OCI-M1 (cell line): ENCODE results near the gene TEX264.
"Not testable (repeated sequence)": the region's sequence is repeated elsewhere in the genome, so short reads cannot be mapped to it uniquely, and the experiment has no call there.

Experiments used
- DNase-seq: peaks from one replicate; lab custom pipeline; 2025; lab: John Stamatoyannopoulos, UW

Gene TEX264

DNA sequence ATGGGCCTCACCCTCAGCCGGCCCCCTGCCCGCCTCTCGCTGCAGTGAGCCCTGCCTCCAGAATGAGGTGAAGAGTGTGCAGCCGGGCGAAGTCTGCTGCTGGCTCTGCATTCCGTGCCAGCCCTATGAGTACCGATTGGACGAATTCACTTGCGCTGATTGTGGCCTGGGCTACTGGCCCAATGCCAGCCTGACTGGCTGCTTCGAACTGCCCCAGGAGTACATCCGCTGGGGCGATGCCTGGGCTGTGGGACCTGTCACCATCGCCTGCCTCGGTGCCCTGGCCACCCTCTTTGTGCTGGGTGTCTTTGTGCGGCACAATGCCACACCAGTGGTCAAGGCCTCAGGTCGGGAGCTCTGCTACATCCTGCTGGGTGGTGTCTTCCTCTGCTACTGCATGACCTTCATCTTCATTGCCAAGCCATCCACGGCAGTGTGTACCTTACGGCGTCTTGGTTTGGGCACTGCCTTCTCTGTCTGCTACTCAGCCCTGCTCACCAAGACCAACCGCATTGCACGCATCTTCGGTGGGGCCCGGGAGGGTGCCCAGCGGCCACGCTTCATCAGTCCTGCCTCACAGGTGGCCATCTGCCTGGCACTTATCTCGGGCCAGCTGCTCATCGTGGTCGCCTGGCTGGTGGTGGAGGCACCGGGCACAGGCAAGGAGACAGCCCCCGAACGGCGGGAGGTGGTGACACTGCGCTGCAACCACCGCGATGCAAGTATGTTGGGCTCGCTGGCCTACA lies 44.4 kb downstream of the TEX264 start:
- DNase-seq, result no peak

DNA sequence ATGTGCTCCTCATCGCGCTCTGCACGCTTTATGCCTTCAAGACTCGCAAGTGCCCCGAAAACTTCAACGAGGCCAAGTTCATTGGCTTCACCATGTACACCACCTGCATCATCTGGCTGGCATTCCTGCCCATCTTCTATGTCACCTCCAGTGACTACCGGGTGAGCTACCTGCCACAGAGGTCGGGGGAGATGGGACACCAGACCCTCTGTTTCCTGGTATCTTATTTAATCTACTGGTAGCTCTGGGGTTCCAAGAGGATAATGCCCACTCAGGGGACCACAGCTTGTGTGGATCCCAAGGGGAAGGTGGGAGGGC lies 44.9 kb downstream of the TEX264 start:
- DNase-seq, result no peak

DNA sequence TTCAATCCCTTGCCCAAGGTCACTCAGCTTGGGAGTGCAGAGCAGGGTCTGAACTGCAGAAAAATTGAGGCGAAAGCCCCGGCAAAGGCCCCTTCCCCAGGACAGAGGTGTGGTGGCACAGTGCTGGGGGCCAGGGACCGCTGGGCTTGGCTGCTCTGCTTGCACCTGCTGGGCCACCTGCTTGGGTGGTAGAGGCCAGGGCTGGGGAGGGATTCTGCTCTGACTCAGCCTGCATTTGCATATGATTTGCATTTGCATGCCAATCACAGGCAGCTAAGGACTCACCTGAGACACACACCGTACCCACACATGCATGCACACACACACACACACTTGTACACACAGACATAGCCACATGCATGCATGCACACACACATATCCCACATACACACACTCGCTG lies 45.8 kb downstream of the TEX264 start:
- no peak for DNase-seq

DNA sequence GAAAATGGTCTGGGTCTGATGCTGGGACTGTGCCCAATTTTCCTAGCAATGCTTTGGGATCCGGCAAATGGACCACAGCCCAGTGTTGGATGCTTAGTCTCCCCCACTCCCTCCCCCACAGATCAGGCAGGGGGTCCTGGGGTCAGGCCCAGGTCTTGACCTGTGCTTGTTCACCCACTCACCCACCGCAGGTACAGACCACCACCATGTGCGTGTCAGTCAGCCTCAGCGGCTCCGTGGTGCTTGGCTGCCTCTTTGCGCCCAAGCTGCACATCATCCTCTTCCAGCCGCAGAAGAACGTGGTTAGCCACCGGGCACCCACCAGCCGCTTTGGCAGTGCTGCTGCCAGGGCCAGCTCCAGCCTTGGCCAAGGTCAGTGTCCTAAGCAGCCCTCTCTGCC lies 46.4 kb downstream of the TEX264 start:
- no peak for DNase-seq

DNA sequence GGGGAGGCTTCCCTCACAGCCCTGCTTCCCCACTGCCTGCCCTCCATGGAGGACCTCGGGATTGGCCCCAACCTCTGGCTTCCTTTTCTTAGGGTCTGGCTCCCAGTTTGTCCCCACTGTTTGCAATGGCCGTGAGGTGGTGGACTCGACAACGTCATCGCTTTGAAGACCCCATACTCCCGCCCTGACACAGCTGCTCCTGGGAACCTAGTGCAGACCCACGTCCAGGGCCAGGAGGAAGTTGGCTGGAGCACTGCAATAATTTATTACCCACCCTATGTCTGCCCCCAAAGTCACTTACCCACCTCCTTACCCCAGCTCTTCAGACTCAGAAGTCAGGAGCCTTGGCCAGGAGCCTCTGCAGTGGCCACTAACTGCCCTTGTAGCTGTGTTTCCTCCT lies 46.9 kb downstream of the TEX264 start:
- DNase-seq, result no peak

DNA sequence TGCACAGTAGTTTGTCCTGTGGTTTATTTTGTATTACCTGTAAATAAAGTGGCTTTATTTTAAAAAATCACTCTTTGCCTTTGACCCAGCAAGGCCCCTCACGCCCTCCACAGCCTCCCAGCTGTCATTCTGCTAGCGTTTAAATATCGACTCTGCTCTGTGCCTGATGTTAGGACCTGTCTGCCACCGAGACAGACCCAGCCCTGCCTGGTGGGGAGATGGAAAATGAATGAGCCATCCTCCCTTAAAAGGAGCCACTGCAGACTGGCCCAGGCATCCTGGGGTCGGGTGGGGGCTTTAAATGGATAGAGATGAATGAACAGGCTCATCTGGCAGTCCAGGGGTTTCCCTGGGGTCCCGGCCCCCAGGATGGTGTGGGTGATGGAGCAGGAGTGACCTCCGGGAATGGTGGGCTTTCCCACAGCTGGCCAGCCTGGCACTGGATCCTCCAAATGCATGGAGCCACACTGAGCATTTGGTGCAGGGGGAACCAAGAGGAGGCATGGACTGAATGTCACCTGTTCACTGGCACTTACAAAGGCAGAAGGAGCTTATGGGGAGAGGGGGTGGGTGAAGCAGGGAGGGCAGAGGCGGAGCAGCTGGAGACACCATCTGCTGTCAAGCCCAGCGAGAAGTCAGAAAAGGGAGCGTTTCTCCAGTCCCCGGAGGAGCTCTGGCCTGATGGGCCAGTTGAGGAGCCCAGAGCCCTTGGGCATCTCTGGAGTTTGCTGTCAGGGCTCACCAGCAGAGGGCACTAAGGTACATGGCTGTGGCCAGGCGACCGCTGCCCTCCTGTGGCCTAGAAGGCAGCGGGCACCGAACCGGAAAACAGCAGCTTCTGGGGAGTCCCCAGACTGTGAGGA lies 47.7 kb downstream of the TEX264 start:
- peak; percentile 78 for DNase-seq

DNA sequence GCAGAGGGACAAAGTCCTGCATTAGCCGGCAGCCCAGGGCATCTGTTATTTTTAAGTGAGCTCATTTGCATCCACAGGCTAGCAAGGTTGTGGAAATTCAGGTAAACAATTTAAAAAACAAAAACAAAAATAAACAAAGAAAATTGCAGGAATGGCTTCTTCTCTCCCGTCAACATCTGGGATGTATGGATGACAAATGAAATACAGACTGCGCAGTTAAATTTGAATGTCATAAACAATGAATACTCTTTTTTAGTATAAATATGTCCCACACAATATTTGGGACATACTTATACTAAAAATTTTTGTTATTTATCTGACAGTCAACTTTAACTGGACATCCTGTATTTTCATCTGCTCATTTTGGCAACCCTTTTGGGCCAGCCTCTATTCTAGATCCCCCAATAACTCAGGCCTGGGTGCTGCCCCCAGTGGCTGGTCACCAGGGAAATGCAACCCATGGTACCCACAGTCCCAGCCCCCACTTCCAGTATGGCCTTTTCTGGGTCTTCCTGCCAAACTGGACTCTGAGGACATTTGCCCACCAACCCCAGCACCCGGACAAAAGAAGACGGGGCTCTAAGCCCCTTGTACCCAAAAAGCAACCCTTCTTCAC lies 48.5 kb downstream of the TEX264 start:
- no peak for DNase-seq

DNA sequence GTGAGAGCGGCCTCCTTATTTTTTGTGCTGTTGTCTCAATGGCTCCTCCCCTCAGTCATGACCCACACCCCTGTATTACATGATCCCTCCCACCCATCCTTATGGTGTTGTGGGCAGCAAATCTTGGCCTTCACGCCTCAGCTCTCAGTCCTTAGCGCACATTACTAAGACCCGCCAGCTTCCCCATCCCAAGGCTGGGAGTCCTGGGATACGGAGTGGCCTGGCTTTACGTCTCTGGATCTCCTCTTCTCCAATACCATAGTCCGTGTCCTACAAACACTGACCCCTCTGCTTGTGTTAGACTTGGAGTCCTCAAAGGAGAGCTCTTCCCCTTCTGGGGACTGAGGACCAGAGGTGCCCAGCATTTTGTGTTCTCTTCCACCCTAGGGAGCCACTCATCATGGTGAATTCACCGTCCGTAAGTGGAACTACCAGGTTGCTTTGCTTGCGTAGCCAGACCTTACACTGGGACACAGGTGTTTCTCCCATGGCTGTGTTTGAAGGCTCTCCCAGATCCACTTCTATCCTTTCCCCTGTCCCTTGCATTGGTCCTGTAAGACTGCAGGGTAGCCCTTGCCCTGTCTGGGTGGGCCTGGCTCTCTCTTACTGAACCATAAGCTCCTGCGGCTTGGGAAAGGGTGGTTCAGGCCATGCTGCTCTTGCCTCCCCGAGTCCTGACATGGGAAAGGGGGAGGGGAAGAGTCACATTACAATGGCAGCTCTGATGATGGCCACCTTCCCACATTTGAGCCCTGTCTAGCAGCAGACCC lies 49.4 kb downstream of the TEX264 start:
- DNase-seq, result no peak

DNA sequence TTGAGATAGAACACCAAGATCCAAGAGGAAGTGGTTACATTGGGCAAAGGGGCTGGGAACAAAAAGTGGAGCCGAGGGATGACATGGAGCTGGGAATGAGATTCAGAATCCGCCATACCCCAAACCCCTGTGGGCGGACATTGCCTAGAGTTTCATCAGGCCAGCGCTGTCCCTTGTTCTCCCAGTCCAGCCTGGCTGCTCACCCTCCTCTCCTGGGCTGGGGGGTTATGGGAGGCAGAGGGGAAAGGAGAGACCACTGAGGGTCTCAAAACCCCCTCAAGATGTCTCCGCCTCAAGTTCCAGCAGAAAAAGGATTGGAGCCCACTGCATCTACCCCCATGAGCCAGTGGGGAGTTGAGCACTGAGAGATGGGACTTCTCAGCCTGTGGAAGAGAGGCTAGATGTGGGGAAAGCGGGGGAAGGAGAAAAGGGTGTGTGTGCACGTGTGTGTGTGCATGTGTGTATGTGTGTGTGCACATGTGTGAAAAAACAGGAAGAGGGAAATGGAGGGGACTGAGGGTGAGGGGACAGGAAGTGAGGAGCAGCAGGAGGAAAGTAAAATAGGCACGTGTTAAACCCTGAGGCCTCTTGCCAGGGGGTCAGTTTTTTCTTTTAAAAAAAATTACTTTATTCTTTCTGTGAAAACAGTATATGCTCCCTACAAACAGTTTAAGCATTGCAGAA lies 50.2 kb downstream of the TEX264 start:
- DNase-seq, result no peak

DNA sequence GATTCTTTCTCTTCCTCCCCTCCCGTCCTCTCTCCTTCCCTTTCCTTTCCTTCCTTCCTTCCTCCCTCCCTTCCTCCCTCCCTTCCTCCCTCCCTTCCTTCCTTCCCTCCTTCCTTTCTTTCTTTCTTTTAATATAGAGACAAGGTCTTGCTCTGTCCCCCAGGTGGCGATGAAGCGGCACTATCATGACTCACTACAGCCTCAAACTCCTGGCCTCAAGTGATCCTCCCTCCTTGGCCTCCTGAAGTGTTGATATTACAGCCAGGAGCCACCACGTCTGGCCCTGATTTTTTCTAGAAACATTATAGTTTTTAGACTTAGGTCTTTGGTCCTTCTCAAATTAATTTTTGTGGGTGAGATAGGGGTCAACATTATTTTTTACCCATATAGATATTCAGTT lies 51.3 kb downstream of the TEX264 start:
- DNase-seq, result peak; percentile 16

DNA sequence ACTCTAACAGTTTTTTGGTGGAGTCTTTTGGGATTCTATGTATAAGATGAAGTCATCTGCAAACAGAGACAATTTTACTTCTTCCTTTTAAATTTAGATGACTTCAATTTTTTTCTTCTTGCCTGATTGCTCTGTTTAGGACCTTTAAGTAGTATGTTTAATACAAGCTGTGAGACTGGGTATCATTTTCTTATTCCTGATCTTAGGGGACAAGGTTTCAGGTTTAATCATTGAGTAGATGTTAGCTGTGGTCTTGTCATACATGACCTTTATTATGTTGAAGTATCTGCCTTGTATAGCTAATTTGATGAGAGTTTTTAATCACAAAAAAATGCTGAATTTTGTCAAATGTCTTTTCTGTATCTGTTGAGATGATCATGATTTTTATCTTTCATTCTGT lies 56.4 kb downstream of the TEX264 start:
- no peak for DNase-seq

DNA sequence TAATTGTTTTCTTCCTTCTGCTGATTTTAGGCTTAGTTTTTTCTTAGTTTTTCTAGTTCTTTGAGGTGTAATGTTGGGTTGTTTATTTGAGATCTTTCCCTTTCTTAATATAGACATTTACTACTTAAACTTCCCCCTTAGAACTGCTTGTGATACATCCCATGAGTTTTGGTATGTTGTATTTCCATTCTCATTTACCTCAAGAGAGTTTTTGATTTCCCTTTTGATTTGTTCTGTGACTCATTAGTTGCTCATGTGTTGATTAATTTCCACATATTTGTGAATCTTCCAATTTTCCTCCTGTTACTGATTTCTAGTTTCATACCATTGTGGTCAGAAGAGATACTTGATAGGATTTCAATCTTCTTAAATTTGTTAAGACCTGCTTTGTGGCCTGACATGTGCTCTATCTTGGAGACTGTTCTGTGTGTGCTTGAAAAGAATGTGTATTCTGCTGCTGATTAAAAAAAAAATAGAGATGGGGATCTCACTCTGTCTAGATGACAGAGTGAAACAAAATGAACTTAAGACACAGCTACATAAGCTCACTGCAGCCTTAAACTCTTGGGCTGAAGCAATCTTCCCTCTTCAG lies 58.1 kb downstream of the TEX264 start:
- no peak for DNase-seq

DNA sequence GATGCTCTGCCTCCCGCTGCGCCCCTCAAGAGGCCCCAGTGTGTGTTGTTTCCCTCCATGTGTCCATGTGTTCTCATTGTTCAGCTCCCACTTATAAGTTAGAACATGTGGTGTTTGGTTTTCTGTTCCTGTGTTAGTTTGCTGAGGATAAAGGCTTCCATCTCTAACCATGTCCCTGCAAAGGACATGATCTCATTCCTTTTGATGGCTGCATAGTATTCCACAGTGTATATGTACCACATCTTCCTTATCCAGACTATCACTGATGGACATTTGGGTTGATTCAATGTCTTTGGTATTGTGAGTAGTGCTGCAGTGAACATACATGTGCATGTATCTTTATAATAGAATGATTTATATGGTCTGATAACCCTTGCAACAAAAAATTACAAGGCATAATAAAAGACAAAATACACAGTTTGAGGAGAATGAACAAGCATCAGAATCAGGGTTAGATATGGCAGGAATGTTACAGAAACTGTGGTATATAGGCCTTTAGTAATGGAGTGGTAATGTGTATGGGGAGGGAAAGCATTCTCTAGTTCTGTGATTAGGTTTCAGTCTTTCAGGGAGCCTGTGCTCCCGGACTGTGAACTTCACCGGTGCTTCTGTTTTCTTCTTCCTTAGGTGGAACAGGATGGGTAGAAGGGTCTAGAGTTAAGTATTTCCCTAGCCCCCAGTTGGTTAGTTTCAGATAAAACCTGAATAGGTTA lies 63.0 kb downstream of the TEX264 start:
- no peak for DNase-seq

DNA sequence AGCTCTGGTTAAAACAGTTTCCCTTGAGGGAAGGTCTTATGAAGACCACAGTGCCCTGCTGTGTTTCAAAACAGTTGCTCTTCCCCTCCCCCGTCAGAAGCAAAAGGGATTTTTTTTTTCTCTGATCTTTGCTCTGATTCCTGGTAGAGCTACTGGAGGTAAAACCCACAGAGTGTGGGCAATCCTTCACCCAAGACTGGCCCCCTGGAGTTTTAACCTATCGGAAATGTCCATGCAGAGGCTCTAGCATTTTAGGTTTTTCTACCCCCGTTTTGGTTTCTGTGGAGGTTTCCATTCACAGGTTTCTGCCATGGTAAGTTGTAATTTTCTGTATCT lies 63.5 kb downstream of the TEX264 start:
- peak; percentile 31 for DNase-seq

DNA sequence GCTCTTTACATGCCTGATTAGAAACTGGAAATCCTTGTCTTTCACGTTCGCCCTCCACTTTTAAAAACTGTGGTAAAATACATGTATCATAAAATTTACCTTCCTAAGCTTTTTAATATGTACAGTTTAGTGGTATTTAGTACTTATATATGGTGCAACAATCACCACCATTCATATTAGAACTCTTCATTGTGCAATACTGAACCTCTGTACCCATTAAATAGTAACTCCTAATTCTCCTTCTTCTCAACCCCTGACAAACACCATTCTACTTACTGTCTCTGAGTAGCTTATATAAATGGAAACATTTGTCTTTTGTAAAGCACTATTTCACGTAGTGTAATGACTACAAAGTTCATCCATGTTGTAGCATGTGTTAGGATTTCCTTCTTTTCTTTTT lies 64.0 kb downstream of the TEX264 start:
- DNase-seq, result no peak

DNA sequence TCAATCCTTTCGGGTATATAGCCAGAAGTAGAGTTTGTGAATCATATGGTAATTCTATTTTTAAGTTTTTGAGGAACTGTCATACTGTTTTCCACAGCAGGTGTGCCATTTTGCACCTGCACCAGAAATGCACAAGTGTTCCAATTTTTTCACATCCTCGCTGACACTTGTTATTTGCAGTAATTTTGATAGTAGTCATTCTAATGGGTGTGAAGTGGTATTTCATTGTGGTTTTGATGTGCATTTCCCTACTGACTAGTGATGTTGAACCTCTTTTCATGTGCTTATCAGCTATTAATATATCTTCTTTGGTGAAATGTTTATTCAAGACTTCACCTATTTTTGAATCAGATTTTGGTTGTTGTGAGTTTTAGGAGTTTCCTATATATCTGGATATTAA lies 64.9 kb downstream of the TEX264 start:
- no peak for DNase-seq

DNA sequence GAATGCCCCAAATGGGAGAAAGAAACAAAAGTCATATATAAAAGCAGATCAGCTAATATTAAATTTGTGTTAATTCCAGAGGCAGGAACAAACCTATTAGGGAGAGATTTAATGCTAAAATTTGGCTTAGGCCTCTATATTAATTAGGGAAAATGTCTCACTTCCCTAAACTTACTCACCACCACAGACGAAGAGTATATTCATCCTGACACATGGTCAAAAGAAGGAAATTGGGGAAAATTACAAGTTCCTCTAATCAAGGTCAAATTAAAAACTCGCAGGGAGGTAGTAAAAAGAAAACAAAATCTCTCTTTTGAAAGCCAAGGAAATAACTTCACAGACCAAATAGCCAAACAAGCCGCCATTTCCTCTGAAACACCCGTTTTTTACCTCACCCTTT lies 68.1 kb downstream of the TEX264 start:
- DNase-seq, result no peak

DNA sequence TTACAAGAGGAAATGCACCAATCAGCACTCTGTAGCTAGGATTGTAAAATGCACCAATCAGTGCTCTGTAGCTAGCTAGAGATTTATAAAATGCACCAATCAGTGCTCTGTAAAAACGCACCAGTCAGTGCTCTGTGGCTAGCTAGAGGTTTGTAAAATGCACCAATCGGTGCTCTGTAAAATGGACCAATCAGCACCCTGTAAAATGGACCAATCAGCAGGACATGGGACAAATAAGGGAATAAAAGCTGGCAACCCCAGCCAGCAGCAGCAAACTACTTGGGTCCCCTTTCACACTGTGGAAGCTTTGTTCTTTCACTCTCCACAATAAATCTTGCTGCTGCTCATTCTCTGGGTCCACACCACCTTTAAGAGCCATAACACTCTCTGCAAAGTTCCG lies 71.3 kb downstream of the TEX264 start:
- not testable (repeated sequence) for DNase-seq

DNA sequence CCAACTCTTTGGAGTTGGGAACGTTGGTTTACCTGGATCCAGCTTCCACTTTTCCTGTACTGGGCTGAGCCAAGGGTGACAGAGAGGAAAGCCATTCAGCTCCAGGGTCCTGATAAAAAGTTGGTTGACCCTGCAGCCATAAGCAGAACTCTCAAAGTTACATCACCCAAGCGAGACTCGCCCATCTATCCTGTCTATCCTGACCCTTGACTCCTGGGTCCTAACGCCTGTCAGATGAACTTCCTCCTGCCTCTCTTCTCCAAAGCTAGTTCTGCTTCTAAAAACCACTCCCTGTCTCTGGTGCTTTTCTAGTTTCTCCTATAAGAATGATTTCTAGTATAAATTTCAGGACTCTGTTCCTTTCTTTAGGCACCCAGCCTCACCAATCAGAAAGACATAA lies 71.9 kb downstream of the TEX264 start:
- DNase-seq, result peak; percentile 51

DNA sequence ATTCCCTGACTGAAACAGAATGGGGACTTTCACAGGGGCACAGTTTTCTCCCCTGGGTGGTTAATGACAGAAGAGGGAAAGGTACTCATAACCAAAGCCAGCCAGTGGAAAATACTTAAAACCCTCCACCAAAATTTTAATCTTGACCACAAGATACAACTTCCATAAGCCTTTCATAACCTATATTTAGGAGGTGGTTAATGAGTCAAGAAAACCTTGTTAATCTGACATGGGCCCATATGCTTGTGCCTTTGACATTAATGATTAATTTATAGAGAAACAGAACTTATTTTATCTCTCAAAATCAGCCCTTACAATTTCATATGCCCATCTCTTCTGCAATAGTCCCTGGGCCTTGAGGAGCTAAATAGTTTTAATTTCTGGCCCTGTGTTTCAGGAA lies 76.8 kb downstream of the TEX264 start:
- no peak for DNase-seq

DNA sequence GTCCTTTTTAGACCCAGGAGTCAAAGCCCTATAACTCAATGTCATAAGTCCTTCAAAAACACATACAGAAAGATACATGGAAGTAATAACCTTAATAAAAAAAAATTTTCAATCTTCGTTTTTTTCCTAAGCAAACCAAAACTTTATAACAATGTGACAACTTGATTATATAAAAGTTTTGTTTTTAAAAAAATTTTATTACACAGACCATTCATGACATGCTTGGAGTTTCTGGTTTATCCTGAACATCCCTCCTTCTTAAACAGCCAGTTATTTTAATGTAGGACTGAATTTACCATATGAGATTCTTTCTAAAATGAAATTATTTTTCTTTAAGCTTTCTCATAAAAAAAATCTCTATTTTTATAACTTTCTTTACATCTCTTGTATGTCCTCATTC lies 77.3 kb downstream of the TEX264 start:
- no peak for DNase-seq
